T-helper 2 cell treated with Interferon-gamma antibody and Interleukin-4, amounts not matched to agents 100 ng/mL and 5 ng/mL, for 36 hours (primary cell): ENCODE data around the gene GAS7. TPM values are rescaled to one million over a fixed set of nuclear protein-coding genes. Genes with fewer than 3 reads are reported as not detected.

Source experiments
- intact Hi-C: fragments of 100-400 bp; cut with micrococcal nuclease; formaldehyde crosslinking; loops from one replicate; pipeline ENCODE4 v1.15.1; 2023
- total RNA-seq: library from RNA; stranded (reverse); gene quantifications from 2 replicates; pipeline ENCODE4 v1.2.3, GENCODE V29; 2022

GAS7 gene
- total RNA-seq, 1 donor from 2014 or later, result 0.30 TPM

GRCh38 chr17:9987779-9988585 lies 210.4 kb downstream of the GAS7 start:
- intact Hi-C loops, result no loop called here

GRCh38 chr17:9986754-9987382 lies 211.5 kb downstream of the GAS7 start:
- intact Hi-C loops, result no loop called here

- intact Hi-C loops, result no loop called here
Observed at GRCh38 chr17:9985646-9986045, 212.8 kb downstream of the GAS7 start.

GRCh38 chr17:9984768-9985167 lies 213.6 kb downstream of the GAS7 start:
- intact Hi-C loops, result no loop called here

GRCh38 chr17:9982159-9982558 lies 216.2 kb downstream of the GAS7 start:
- intact Hi-C loops, result no loop called here

GRCh38 chr17:9981344-9981915 lies 217.0 kb downstream of the GAS7 start:
- intact Hi-C loops, result no loop called here

- intact Hi-C loops, result no loop called here
Observed at GRCh38 chr17:9979463-9979995, 218.9 kb downstream of the GAS7 start.

GRCh38 chr17:9977180-9977575 lies 221.2 kb downstream of the GAS7 start:
- intact Hi-C loops, result no loop called here

- intact Hi-C loops, result no loop called here
Observed at GRCh38 chr17:9976283-9977179, 221.9 kb downstream of the GAS7 start.

- intact Hi-C loops, result no loop called here
Observed at GRCh38 chr17:9974448-9975381, 223.7 kb downstream of the GAS7 start.

- intact Hi-C loops, result no loop called here
Observed at GRCh38 chr17:9973669-9974447, 224.5 kb downstream of the GAS7 start.

GRCh38 chr17:9971991-9972390 lies 226.4 kb downstream of the GAS7 start:
- intact Hi-C loops, result no loop called here

- intact Hi-C loops, result no loop called here
Observed at GRCh38 chr17:9969301-9969935, 229.0 kb downstream of the GAS7 start.

- intact Hi-C loops, result no loop called here
Observed at GRCh38 chr17:9968881-9969280, 229.5 kb downstream of the GAS7 start.

GRCh38 chr17:9968008-9968407 lies 230.4 kb downstream of the GAS7 start:
- intact Hi-C loops, result no loop called here

- intact Hi-C loops, result no loop called here
Observed at GRCh38 chr17:9959377-9959981, 238.9 kb downstream of the GAS7 start.

GRCh38 chr17:9958586-9959281 lies 239.7 kb downstream of the GAS7 start:
- intact Hi-C loops, result no loop called here

GRCh38 chr17:9957244-9957643 lies 241.2 kb downstream of the GAS7 start:
- intact Hi-C loops, result no loop called here
